ENCODE measurements around the gene EGLN2. TPM values are rescaled to one million over a fixed set of nuclear protein-coding genes. Genes with fewer than 3 reads are reported as not detected.

Gene EGLN2
- total RNA-seq, 2 donors from 2014 or later = 113 to 127 TPM

GRCh38 chr19:40801426-40802299, 2.7 kb downstream of the EGLN2 start:
- no peak for ATAC-seq (ENCODE audit: insufficient number of reproducible peaks, low FRiP score, low read depth)
- peak overlapping the region; percentile 91 for H3K4me3 ChIP-seq

GRCh38 chr19:40802300-40803169, 3.5 kb downstream of the EGLN2 start:
- Histone ChIP-seq H3K36me3 (peaks cover 3% of the 10 kb centered on the region), H3K27me3 (replicated peaks; ENCODE audit: insufficient read depth) (no peaks in the 10 kb centered on the region), H3K4me3 (peak overlapping the region; percentile 91), H3K27ac (peak overlapping the region; percentile 55 to 84), H3K9me3 (no peaks in the 10 kb centered on the region), H3K4me1 (ENCODE audit: control insufficient read depth in 1 of 2, low read depth in 2 of 2) (peaks cover 54 to 83% of the 10 kb centered on the region in 2 donors)
- DNase-seq (ENCODE audit: low spot score) (no peak), ATAC-seq (ENCODE audit: insufficient number of reproducible peaks, low FRiP score, low read depth) (no peak)
- TF ChIP-seq, protein P1, sequence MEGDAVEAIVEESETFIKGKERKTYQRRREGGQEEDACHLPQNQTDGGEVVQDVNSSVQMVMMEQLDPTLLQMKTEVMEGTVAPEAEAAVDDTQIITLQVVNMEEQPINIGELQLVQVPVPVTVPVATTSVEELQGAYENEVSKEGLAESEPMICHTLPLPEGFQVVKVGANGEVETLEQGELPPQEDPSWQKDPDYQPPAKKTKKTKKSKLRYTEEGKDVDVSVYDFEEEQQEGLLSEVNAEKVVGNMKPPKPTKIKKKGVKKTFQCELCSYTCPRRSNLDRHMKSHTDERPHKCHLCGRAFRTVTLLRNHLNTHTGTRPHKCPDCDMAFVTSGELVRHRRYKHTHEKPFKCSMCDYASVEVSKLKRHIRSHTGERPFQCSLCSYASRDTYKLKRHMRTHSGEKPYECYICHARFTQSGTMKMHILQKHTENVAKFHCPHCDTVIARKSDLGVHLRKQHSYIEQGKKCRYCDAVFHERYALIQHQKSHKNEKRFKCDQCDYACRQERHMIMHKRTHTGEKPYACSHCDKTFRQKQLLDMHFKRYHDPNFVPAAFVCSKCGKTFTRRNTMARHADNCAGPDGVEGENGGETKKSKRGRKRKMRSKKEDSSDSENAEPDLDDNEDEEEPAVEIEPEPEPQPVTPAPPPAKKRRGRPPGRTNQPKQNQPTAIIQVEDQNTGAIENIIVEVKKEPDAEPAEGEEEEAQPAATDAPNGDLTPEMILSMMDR (IDR thresholded peaks at IDR 0.05) = no peak

More at GRCh38 chr19:40801426-40802299, 2.7 kb downstream of the EGLN2 start:
- Histone ChIP-seq H3K27me3 (replicated peaks; ENCODE audit: insufficient read depth) (no peaks in the 10 kb centered on the region), H3K36me3 (peaks cover 3% of the 10 kb centered on the region), H3K9me3 (no peaks in the 10 kb centered on the region), H3K27ac (peak overlapping the region; percentile 16 to 84), H3K4me1 (ENCODE audit: control insufficient read depth in 1 of 2, low read depth in 2 of 2) (peaks cover 54 to 76% of the 10 kb centered on the region in 2 donors)
- DNase-seq (ENCODE audit: low spot score) = no peak
- TF ChIP-seq, protein P1 (IDR thresholded peaks at IDR 0.05) = no peak

DNA sequence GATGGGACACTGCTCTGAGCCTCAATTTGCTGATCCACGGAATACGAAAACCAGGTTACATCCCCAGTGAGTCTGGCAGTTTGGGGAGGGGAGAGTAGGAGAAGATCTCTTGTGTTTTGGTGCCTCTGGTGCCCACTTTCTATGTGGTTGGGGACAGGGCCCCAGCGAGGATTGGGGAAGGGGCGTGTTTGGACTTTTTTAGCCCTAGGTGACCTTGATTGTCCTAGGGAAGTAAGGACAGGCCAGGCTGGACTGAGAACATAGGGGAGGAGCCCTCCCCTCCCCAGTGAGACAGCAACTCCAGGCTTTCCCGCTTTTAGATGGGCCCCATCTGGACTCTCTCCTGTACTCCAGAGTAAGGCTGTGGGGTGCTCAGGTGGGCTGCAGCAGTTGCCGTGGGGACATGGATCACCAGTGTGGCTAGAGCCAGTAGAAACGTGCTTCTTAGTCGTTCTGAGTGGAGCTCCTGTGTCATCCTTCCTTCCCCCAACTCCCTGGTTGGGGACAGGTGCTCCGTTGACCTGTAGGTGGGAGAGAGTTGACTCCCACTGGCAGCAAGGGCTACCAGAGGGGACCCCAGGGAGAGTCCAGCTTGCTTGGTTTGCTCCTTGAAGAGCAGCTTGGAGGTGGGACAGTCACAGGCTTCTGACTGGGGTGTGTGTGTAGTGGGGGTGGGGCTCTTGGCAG, 4.3 kb downstream of the EGLN2 start:
- Histone ChIP-seq H3K4me3 (peak overlapping the region; percentile 91), H3K27ac (peak overlapping the region; percentile 55 to 84), H3K9me3 (no peaks in the 10 kb centered on the region), H3K4me1 (ENCODE audit: control insufficient read depth in 1 of 2, low read depth in 2 of 2) (peaks cover 54 to 80% of the 10 kb centered on the region in 2 donors), H3K36me3 (peaks cover 9% of the 10 kb centered on the region), H3K27me3 (replicated peaks; ENCODE audit: insufficient read depth) (no peaks in the 10 kb centered on the region)
- DNase-seq (ENCODE audit: low spot score) (no peak), ATAC-seq (ENCODE audit: insufficient number of reproducible peaks, low FRiP score, low read depth) (no peak)
- TF ChIP-seq, protein P1 (IDR thresholded peaks at IDR 0.05) = no peak

- ATAC-seq (ENCODE audit: insufficient number of reproducible peaks, low FRiP score, low read depth) = no peak
- no peak for DNase-seq (ENCODE audit: low spot score)
- H3K27me3 ChIP-seq (replicated peaks; ENCODE audit: insufficient read depth) = no peaks in the 10 kb centered on the region
- peak overlapping the region; percentile 12 for H3K4me3 ChIP-seq
- peak overlapping the region; percentile 55 to 84 for H3K27ac ChIP-seq
- peaks cover 54 to 80% of the 10 kb centered on the region in 2 donors for H3K4me1 ChIP-seq (ENCODE audit: control insufficient read depth in 1 of 2, low read depth in 2 of 2)
- H3K36me3 ChIP-seq = peaks cover 14% of the 10 kb centered on the region
- TF ChIP-seq, protein P1 (IDR thresholded peaks at IDR 0.05) = no peak
- no peaks in the 10 kb centered on the region for H3K9me3 ChIP-seq
Observed at GRCh38 chr19:40803857-40804782, 5.1 kb downstream of the EGLN2 start.
